GM21360 (cell line): ENCODE results near the gene DNTTIP2.
"Not testable (repeated sequence)": the region's sequence is repeated elsewhere in the genome, so short reads cannot be mapped to it uniquely, and the experiment has no call there.

Experiments used
- ATAC-seq: cut with Tn5 transposase; IDR thresholded peaks from one replicate; pipeline ENCODE4 v1.9.1; 2021; ENCODE audit warnings: mild to moderate bottlenecking, moderate library complexity; ENCODE audit not compliant: unreplicated experiment

Gene DNTTIP2, protein sequence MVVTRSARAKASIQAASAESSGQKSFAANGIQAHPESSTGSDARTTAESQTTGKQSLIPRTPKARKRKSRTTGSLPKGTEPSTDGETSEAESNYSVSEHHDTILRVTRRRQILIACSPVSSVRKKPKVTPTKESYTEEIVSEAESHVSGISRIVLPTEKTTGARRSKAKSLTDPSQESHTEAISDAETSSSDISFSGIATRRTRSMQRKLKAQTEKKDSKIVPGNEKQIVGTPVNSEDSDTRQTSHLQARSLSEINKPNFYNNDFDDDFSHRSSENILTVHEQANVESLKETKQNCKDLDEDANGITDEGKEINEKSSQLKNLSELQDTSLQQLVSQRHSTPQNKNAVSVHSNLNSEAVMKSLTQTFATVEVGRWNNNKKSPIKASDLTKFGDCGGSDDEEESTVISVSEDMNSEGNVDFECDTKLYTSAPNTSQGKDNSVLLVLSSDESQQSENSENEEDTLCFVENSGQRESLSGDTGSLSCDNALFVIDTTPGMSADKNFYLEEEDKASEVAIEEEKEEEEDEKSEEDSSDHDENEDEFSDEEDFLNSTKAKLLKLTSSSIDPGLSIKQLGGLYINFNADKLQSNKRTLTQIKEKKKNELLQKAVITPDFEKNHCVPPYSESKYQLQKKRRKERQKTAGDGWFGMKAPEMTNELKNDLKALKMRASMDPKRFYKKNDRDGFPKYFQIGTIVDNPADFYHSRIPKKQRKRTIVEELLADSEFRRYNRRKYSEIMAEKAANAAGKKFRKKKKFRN

DNA sequence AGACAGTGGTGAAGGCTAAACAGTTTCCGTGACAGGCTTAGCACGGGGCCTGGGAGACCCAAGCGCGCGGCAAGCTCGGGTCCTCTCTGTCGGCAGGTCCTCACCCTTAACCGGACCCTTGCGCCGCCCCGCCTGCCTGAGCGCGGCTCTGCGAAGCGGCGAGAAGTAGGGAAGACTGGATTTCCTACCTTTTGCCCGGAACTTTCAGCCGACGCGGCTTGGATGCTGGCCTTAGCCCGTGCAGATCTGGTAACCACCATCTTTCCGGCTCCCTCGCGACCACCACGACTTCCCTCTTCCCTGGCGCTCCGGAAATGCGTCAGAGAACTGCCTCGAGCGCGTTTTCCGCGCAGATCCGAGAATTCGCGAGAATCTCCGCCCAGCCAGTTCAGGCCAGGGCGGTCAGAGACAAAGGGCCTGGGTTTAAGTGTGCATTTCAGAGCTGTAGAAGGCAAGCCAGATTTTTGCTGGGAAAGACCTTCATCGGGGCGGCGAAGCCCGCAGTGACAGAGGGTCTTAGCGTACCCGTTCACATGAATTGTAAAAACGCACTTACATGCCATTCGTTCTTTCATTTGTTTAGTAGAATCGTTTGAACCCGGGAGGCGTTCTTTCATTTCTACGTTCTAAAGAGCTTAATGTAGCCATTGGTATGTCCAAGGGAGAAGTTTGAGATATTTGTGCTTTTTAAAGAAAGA, at the start of gene DNTTIP2:
TSS of gene DNTTIP2 (minus strand) at position 318 of the 698 bp plus-strand sequence. CDS start at position 260, 58 bp downstream.
- ATAC-seq, result peak; percentile 89

DNA sequence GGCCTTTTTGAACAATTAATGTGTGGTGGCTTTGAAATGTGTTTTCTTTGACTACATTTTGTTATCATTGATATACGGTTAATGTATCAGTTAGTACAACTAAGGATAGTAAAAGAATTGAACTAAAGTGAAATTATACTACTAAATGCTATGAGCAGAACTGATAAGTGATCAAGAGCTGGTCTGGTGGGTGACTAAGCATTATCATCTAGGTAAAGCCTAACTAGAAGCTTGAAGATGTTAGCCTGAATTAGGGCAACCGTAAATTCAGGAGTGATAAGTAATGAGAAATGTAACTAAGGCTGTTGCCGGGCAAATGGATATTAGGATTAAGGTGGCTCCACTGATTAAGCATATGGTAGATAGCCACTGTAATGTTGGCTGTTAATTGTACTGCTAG, 46.2 kb upstream of the DNTTIP2 start:
- ATAC-seq, result no peak

DNA sequence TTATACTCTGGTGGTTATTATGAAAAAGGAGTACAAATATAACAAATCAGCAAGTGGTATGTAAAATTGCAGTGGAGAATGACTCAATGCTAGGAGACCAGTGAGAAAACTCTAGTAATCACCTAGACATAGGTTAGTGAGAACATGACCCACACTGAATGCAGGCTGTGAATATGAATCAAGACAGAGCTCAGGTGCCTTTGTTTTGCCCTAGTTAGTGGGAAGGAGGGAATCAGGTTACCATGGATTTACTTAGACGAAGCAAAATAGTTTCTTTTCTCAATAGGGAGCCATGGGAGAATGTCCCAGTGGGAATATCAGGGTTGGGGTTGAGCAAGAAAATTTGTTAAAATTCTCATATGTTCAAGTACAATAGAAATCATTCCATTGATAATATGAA, 40.8 kb upstream of the DNTTIP2 start:
- no peak for ATAC-seq

DNA sequence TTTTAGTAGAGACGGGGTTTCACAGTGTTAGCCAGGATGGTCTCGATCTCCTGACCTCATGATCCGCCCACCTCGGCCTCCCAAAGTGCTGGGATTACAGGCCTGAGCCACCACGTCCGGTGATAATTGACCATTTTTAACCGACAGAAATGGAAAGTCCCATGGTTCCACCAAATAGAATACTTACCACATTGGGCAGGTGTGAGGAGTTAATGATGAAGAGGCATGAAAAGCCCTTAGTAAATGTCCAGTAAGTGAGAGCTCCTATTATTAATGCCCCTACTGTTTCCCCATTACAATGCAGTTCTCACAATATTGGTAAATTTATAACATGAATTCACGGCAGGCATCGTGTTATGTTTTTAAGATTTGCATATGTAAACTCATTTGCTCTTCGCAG, 38.3 kb upstream of the DNTTIP2 start:
- no peak for ATAC-seq

DNA sequence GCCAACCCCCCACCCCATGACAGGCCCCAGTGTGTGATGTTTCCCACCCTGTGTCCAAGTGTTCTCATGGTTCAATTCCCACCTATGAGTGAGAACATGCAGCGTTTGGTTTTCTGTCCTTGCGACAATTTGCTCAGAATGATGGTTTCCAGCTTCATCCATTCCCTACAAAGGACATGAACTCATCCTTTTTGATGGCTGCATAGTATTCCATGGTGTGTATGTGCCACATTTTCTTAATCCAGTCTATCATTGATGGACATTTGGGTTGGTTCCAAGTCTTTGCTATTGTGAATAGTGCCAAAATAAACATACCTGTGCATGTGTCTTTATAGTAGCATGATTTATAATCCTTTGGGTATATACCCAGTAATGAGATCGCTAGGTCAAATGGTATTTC, 31.9 kb upstream of the DNTTIP2 start:
- not testable (repeated sequence) for ATAC-seq

DNA sequence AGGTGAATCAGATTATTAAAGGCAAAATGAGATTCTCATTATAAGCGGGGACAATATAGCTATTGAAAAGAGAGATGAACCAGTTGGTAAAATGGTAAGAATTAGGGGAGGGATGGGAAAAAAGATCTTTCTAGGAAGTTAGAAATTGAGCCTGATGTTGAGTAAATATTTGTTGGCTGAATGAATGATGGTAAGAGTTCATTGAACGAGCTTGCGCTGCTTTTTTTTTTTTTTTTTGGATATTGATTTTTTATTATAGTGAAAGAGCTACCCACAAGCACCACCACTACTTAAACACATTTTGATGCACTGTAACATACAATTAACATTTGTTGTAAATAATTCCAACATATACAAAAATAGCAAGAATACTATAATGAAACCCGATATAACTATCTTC, 31.3 kb upstream of the DNTTIP2 start:
- no peak for ATAC-seq

DNA sequence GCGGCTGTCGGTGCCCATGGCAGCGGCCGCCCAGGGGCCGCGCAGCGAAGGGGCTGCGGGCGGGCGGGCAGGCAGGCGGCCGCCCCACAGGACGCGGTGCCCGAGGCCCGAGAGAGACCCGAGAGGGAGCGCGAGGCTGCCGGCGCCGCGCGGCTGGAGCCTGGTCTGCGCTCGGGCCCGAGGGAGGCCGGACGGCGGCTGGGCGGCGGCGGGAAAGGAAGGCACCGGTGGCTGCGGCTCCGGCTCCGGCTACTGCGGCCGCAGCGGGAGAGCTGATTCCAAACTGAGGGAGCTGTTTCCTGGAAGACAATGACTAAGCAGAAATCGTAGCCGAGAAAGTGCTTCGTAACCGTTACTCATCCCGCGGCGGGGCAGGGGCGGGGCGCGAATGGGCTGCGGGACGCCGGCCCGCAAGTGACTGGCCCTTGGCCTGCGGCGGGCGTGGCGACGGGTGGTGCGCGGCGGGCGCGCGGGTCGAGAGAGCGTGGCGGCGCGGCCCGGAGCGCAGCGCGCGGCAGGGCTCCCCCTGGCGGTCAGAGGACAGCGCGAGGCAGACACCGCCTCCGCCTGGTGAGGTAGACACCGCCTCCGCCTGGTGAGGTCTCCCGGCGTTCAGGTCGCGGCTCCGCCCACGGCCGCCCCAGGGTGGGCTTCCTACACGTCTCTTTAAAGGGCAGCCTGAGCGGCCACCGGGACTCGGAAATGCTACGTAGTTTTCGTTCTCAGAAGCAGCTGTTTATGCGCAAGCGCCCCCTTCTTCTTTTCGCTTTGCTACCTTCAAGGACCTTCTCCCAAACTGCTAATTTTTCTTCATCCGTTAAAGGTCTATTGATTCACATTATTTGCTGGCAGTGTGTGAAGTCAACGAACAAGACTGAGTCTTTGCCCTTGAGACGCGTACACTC, 30.4 kb upstream of the DNTTIP2 start, which contains the start of gene GCLM:
TSS of gene GCLM (minus strand) at position 285 of the 905 bp plus-strand sequence. CDS start at position 18, 267 bp downstream.
- peak; percentile 94 for ATAC-seq

DNA sequence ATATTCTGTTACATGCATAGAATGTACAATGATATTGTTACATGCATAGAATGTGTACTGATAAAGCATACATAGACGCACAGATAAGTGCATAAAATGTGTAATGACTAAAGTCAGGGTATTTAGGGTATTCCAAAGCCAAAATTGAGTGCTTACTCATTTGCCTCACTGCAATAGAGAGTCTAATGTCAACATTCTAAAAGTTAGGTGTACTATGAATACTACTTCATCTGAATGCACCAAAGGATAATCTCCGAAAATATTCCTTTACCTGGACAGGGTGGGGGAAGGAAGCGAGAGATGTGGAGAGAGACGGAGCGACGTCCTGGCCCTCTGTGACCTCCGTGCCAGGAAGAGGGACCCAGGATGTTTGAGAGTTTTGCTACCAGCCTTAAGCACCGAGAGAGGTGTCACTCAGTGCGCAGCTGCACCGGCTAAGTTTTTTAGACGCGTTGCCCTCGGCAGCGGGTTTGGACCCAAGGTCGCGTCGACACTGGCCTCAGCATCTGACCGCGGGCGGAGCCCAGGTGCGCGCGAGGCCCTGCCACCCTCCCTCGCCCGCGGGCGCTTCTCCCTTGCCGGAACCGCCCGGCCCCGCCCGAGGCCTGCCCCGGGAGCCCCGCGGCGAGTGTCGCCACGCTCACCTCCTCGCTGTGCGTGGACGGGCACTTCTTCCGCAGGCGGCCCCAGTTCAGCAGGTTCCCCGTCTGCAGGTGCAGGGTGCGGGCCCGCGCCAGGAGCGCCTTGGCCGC, 29.6 kb upstream of the DNTTIP2 start:
- ATAC-seq, result peak; percentile 34

DNA sequence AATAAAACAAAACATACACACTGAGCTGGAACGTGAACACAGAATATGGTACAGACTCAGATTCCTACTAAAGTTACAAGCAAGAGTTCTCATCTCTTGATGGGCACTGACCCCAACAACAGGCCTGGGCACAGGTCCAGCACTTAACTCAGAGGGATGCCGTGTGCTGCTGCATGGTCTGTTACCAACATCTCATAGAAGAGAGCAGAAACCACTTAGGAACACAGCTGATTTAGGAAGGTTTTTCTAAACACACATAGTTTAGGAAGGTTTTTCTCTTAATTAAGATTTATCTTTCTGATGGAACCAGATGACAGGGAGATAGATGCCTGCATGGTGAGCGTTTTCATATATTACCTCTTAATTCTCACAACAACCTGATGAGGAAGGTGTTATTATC, 28.7 kb upstream of the DNTTIP2 start:
- no peak for ATAC-seq

DNA sequence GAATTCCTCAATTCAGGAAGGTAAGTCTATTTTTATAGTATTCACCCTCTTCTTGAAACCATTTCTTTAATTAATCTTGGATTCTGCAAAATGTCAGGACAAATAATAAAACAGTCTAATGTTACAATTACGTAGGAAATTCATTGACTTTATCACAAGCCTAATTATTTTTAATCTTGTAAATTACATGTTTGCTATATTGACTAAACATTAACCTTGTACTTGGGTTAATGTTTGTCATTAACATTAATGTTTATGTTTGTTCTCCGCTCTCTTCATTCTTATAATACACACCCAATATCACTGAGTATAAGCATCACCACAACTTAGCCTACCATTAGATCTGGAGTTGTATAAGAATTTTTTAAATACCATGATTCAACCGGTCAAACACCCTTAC, 27.5 kb upstream of the DNTTIP2 start:
- no peak for ATAC-seq

DNA sequence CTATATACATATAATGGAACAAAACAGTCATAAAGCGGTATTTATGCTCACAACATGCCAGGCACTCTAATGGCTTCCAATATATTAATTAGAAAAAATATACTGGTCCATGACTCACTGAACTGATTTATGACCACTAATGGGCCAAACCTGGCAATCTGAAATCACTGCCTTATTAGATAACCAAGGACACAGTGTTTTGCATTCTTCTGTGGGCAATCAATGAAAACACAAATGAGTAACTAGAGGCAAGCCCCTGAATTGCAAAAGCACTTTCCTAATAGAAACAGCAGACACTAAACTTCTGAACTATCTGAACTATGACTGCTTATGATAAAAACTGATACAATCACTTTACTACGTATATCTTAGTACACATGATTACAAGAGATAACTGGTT, 26.7 kb upstream of the DNTTIP2 start:
- ATAC-seq, result no peak

DNA sequence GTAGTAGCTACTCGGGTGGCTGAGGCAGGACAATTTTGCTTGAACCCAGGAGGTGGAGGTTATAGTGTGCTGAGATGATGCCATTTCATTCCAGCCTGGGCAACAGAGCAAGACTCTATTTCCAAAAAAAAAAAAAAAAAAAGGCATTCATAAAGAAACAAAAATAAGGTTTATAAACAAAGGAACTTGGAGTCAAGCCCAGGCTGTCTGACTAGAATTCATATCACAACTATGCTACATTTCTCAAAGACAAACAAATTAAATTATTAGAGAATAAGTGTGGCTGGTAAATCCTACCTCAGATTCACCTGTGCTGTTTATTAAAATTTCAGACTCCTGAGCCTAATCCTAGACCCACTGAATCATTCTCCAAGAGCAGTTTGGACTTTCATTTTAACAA, 26.0 kb upstream of the DNTTIP2 start:
- no peak for ATAC-seq

DNA sequence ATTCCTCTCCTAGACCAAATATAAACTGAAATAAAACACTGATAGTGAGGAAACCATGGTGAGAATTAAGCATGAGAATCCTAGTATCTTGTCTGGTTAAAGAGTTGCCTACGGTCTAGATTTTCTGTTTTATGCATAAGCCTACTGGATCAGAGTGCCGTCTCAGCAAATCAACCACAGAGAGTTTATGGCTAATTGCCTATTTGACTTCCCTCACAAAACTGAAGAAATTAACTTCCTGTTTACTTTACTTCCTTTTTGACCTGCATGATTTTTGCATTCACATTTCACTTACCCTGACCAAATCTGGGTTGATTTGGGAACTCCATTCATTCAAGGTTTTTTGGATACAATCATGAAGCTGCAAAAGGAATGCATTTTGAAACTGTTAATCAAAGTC, 25.2 kb upstream of the DNTTIP2 start:
- ATAC-seq, result no peak

DNA sequence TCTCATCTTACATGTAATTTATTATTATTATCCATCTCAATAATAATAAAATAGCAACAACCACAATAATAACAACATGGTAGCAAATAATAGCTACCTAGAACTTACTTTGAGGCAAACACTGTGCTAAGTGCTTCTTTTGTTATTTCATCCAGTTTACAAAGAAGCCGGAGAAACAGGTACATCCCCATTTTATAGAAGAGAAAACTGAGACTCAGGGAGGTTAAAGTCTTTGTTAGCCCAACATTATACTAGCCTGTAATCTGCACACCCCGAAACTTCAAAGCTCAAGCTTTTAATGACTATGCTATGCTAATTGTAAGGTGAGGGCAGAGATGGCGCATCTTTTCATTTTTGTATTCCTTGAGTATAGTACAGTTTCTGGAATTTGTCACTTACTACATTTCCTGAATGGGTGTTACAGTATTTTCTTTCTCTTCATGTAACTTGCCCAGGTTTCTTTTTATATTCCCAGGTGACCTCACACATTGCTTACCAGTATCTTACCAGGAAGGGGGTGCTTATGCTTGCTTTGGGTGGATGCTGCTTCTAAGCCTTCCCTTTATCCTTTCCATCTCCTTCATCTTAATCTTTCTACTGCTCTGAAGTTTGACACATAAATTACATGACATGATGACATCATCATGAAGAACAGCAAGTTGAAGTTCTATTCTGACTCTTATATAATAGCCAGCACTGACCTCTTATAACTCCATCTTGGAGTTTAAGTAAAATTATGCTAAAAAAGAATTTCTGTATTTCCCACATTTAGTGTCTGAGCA, 21.9 kb upstream of the DNTTIP2 start:
- no peak for ATAC-seq

DNA sequence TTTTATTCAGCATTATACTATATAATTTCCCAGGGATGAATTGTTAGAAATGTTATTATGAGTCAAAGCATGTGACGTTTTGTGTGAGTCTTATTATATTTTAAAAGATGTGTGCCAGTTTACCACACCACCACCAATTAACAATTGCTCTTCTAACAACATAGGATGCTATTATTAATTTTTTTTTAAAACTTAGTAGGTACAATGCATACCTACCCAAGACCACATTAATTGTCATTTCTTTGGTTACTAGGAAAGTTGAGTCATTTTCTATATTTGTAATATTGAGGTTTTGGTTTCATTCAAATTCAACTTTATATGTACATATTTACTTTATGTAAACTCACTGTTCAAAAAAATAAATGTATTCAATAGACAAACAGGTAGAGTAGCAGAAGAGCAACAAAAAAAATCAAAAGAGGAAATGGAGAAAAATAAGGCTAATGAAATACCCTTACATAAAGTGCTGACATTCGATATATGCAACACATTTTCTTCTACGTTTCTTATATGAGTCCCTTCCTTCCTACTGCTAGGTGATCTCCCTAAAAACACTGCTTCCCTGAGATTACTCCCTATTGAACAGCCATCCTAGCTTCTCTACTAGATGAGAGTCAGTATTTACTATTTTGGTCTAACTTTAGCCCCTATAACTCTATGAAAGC, 20.7 kb upstream of the DNTTIP2 start:
- no peak for ATAC-seq

DNA sequence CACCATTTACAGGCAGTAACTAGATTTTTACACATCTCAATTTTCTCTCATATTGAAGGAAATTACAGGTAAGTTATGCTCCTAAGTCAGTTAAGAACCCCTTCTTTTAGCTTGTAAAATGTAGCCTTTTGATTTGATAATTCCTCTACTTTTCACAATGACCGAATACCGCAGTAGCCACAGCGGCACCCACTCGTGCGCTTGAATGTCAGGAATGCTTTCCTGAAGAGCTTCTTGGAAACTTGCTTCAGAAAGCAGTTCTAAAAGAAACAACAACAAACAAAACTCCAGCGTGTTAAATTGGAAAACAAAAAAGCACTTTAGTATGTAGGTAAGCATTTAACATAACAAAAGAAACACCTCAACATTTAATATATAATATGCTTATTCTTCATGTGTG, 9.9 kb upstream of the DNTTIP2 start:
- ATAC-seq, result no peak

DNA sequence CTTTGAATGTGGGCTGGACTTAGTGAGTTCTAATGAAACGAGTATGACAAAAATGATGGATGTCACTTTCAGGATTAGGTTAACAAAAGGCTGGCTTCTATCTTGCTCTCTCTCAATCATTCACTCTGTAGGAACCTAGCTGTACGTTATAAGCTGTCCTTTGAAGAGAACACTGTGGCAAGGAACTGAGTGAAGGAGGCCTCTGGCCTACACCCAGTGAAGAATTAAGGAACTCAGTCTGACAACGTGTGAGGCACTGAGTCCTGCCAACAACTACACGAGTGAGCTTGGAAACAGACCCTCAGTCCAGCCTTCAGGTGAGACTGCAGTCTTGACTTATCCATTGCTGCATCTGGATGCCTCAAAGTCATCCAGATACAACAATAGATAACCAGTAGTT, 3.3 kb upstream of the DNTTIP2 start:
- ATAC-seq, result no peak

DNA sequence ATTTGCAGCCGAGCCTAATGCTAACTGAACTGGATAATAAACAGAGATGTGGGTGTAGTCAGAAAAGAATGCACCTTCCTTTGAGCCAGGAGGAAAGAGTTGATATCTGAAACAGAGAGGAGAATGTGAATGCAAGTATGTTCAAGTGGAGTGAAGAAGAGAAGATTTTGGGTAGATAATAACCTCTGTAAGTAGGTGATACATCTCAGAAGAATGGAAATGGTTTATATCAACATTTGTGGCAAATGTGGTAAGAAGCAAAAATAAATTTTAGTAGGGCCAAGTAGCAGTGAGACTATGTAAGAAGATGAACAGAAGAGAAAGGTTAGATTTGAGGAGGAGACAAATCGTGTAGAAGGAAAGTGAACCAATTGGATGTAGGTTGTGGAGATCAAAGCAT, 1.7 kb upstream of the DNTTIP2 start:
- no peak for ATAC-seq

DNA sequence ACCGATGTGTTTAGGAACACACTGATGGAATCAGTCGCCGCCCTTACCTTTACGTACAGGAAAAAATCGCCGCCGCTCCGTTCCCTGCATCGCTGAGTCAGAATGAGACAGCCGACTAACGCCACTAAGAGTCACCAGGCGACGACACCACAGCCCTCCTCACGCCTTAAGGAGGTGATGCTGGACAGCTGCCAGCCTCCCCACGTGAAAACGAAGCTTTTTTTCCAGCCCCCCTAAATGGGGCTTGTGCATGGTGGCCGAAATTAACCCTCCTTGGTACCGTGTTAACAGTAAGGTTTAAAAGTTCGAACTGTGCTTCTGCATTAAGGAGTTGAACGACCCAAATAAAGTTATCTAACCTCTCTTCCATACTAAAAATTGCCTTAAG, 511 bp downstream of the DNTTIP2 start:
- peak; percentile 63 for ATAC-seq
